ENCODE results near the gene WRNIP1.
"Not testable (repeated sequence)": the region's sequence is repeated elsewhere in the genome, so short reads cannot be mapped to it uniquely, and the experiment has no call there.

The WRNIP1 gene

DNA sequence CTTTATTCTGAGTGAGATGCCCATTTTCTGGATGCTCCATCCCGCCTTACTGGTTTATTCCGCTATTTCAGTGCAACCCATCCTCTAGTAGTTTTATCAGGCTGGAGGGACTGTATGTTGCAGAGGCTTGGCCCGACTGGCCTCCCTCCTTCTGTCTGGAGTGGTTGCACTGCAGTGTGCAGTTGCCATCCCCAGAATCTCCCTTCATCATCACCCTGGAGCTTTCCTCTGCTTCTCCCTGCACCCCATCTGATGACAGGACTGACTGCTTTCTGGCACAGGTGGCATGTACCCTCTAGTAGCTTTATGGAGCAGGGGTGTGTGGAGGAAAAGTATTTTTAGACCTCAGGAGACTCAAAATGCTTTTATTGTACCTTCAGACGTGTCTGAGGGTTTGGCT is 21.1 kb downstream of the WRNIP1 start:
- FAIRE-seq = no peak

GRCh38 chr6:2790588-2791449 is 25.6 kb downstream of the WRNIP1 start:
- FAIRE-seq = no peak

- FAIRE-seq = no peak
These were observed 26.3 kb downstream of the WRNIP1 start for GRCh38 chr6:2791450-2791974.

DNA sequence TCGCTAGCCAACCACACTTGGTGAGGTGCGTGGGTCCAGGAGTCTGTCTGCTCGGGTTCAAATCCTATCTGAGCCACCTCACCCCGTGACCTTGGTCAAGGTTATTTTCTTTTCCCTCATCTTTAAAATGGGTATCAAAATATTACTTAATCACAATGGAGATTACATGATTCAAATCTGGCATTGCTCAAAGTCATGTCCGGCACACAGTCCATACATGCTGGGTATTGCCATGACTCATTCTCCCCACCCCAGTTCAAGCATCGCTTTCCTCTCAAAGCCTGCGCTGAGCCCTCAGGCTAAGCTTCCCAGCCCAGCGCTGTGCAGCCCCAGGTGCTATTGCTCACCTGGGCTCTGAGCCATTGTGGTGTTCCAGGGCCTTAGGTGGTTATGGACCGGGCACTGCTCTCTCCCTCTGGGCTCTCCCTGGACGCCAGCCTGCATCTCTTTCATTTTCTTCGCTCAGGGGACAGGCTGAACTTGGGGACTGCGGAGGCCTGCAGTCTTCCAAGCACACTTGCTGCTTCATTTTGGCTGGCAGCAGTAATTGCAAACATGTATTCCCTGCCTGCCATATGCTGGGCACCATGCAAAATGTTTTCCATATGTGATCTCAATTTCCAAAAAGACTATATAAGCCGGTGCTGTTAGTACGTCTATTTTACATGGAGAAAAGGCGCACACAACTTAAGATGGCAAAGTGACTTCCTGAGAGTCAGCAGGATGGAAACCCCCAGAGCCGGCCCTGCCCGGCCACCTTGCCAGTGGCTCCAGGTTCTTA is 27.3 kb downstream of the WRNIP1 start:
- no peak for FAIRE-seq

GRCh38 chr6:2793534-2794151 is 28.4 kb downstream of the WRNIP1 start:
- FAIRE-seq = no peak

GRCh38 chr6:2794171-2794730 is 29.1 kb downstream of the WRNIP1 start:
- no peak for FAIRE-seq

- no peak for FAIRE-seq
These were observed 30.0 kb downstream of the WRNIP1 start for GRCh38 chr6:2795162-2795561.

GRCh38 chr6:2795956-2796355 is 30.8 kb downstream of the WRNIP1 start:
- no peak for FAIRE-seq

DNA sequence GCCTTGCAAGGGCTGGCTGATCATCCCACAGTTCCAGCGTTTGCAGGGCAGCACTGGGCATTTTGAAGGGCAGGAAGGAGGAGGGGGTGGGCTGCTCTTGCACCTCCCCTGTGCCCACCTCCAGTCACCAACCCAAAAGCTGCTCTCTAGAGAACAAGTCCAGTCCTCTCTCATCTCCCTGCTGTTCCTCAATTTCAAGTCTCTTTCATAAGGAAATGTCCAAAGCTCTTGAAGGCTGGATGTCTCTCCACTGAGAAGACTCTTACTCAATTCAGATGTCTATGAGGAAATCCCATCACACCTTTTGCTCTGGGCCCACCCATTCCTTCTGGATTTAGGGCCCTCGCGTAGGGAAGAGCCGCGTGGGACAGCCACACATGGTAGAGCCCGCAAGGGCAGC is 31.7 kb downstream of the WRNIP1 start:
- FAIRE-seq = no peak

GRCh38 chr6:2797564-2798031 is 32.4 kb downstream of the WRNIP1 start:
- FAIRE-seq = no peak

DNA sequence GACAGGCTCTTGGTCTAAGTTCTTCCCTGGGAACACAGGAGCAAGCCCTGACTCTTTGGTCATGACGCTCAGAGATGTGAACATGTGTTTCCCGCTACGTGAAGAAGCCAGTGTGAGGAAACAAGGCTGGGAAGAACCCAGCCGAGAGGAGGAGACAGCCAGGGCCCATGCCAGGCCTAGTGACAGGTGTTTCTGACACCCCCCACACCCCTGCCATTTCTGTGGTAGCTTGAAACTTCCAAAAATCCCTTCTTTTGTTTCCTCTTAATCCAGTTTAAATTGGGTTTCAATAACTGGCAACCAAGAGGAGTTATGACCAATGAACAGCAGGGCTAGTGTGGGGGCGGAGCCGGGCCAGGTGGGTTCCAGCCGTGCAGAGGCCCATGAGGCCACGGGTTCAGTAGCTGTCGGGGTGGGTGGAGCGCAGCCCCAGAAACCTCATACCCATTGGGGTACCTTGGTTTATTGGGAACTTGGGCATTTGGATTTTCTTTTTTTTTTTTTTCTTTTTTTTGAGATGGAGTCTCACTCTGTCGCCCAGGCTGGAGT is 33.5 kb downstream of the WRNIP1 start:
- FAIRE-seq = no peak

GRCh38 chr6:2799936-2800527 is 34.8 kb downstream of the WRNIP1 start:
- no peak for FAIRE-seq

- no peak for FAIRE-seq
These were observed 35.5 kb downstream of the WRNIP1 start for GRCh38 chr6:2800552-2801316.

GRCh38 chr6:2801687-2802086 is 36.5 kb downstream of the WRNIP1 start:
- not testable (repeated sequence) for FAIRE-seq

DNA sequence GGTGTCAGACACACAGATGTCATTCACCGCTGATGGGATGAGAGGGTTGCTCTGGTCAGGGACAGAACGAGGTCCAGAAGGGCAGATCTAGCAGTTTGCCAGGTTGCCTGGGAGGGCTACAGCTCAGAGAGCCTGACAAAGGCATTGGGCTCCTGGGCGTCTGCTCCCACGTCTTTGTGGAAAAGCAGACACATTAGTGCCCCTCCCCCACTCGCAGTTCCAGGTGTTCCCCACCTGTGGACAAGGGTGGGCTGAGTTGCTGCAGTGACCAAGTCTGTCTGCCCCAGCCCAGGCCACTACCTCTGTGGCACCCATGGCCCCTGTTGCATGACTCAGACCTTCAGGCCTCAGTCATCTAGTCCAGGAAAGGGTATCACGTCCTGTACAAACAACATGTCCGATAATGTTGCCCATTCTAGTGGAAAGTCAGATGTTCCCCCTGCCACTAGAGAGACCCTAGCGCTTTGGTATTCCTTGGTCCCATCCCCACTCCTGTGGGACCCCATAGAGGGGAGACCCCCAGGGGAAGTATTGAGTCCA is 37.4 kb downstream of the WRNIP1 start:
- no peak for FAIRE-seq

DNA sequence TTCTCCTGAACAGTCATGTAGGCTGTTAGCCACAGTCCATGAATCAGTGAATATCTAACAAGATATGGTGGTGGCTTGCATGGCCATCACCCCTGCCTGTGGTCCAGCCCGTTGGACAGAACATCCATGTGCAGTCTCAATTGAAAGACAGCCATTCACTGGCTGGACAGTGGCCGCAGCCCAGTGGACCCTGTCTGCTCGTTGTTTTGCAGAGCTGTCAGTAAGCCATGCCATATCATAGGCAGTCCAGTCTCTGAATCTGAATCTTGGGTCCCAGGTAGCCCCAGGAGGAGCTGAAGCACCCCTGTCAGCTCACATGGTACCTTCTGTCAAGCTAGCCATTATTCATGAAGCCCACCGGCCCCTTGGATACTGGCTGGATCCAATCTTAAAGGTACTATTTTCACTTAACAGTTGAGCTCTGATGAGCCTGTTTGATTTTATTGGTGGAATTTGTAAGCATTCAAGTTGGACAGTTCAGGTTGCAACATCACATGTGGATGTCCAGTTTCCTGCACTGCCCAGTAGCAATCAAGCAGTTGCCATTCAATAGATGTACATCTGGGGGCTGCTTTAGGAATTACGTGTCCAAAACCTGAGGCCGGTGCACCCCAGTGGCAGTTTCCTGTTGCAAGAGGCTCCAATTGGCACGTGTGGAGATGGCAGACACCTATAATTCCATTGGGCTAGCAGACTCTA is 38.7 kb downstream of the WRNIP1 start:
- no peak for FAIRE-seq

- no peak for FAIRE-seq
These were observed 39.3 kb downstream of the WRNIP1 start for GRCh38 chr6:2804516-2804915.

GRCh38 chr6:2805031-2805430 is 39.8 kb downstream of the WRNIP1 start:
- no peak for FAIRE-seq

DNA sequence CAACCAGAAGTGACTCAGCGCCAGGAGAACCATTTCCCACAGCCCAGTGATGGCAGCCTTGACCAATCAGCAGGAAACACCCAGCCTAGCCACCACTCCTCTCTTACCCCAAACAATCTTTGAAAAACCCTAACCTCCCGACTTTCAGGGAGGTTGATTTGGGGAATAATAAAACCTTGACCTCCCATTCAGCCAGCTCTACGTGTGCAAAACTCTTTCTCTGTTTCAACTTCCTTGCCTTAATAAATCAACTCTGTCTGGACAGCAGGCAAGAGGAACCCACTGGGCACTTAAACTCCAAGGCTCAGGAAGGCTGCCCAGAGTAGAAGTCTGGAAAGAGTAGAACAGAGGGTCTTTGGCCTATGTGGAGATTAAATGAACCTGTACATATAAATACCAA is 41.5 kb downstream of the WRNIP1 start:
- FAIRE-seq = no peak

GRCh38 chr6:2807342-2808090 is 42.3 kb downstream of the WRNIP1 start:
- no peak for FAIRE-seq
